NCI-H2081 (cell line): ENCODE measurements around the gene DNM1L.
A peak's percentile ranks its signal among the peaks of the same experiment; 100 is the strongest.
"Not testable (repeated sequence)": the region's sequence is repeated elsewhere in the genome, so short reads cannot be mapped to it uniquely, and the experiment has no call there.

ENCODE experiments used
- DNase-seq, 2 experiments: peaks; one replicate each; lab custom pipeline; 2025; lab: John Stamatoyannopoulos, UW

DNM1L gene

DNA sequence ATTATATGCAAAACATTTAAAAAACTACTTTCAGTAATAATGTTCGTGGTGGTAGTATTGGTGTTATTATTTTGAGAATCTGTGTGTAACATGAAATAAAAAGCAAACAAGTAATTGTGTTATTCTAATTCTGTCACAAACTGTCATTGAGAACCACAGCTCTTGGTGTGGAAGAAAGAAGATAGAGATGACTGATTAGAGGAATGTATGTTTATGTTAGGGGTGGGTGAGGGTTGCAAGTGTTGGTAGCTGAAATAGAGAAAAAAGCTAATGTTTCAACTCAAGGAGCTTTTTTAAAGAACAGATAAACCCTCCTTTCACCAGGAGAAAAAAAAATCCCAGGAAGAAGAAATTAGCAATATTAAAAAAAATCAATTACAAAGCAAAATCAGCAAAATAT lies 18.3 kb downstream of the DNM1L start:
- DNase-seq = no peak

DNA sequence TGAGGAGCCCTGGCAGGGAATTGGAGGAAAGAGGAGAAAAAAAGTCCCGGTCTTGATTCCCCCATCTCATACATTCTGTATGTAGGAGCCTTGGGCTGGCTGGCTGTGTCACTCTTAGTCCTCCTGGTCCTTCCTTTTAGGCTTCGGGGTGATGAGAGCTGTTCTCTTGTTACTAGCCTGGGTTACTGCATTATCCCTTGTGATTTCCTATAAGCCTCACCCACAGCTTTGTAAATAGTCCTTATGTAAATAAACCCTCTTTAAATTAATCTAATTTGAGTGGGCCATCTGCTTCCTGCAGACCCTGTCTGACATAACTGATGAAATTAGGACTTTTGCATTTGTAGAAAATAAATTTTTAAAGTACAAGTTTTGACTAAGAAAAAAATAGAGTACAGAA lies 19.2 kb downstream of the DNM1L start:
- peak; percentile 40 to 78 for DNase-seq

DNA sequence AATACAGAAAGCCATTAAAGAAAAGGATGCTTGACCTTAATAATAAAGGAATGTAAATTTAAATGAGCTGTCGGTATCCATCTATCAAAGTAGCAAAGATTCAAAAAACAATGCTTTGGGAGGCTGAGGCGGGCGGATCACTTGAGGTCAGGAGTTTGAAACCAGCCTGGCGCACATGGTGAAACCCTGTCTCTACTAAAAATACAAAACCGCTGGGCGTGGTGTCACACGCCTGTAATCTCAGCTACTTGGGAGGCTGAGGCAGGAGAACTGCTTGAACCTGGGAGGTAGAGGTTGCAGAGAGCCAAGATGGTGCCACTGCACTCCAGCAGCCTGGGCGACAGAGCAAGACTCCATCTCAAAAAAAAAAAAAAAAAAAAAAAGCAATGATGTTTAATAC lies 20.3 kb downstream of the DNM1L start:
- not testable (repeated sequence) for DNase-seq

DNA sequence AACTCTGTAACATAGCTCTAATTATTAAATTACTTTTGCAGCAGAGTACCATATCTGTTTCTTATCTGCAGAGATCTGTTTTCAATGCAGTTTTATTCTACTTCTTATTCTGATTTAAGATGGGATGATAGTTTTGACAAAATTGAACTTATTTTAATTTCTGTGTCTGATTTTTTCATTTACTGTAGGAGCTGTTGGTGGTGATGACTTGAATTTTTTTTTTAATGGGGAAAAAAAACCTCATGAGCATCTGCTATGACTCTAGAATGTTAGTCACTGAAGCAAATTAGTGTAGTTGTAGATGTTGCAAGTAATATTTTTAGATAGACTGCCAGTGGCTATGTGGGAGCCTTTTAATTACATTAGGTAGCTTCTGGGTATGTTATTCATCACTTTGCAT lies 23.4 kb downstream of the DNM1L start:
- DNase-seq = no peak

DNA sequence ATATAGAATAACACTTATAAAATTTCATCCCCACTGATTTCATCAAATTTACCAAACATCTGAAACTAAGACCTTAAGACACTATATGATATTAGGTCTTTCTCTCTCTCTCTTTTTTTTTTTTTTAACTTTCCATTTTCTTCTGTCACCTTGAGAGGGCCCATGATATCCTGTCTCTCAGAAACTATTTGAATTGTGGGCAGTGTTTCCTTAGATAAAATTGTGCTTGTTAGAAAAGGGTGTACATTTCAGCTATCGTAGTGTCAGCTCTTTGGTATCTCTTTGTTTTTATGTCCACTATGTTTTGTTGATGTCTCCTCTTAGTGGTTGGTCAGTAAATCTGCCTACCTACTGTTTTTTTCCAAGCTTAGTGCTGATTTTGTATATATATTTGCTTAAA lies 23.8 kb downstream of the DNM1L start:
- no peak for DNase-seq

DNA sequence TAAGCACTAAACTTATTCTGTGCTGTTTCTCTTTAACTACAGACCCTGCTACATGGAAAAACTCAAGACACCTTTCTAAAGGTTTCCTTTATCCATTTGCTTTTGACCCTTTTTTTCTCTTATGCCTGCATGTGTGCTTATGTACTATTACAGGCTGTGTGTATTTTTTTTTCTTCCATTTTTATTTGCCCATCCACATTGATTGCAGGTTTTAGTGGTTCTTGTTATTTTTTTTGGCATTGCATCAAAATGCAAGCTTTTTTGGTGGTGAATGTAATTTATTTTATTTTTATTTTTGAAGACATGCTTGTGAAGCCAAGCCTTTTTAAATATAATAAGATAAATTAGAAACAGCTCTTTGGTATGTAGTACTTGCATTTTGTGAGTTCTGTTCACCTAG lies 26.7 kb downstream of the DNM1L start:
- DNase-seq = peak in 1 of 2 experiments; percentile 16

DNA sequence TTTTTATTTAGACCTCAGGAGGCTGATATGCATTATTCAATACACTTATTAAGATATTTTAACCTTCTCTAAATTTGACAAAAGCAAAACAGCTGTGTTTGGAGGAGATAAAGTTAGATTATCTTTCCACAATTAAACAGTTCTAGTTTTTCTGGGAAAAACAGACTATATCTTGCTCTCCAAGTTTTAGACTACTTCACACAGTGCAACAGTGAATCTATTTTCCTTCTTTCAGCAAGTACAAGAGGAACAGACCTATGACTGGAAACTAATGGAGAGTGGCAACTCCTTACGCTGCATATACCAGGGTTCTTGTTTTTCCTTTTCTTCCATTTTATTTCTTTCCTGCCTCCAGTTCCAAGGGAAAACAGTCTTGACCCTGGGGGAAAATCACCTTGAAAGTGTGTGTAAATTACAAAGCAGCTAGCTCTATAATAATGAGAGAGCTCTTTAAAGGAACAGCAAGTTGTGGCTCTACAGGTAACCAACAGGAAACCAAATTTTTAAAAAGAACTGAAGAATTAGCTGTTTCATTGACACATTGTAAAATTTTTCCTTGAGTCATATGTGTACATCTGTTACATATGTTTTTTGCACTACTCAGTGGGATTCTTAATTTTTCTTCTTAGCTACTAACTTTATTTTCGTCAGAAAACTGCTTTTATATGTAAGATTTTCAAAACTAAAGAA lies 27.4 kb downstream of the DNM1L start:
- no peak for DNase-seq

DNA sequence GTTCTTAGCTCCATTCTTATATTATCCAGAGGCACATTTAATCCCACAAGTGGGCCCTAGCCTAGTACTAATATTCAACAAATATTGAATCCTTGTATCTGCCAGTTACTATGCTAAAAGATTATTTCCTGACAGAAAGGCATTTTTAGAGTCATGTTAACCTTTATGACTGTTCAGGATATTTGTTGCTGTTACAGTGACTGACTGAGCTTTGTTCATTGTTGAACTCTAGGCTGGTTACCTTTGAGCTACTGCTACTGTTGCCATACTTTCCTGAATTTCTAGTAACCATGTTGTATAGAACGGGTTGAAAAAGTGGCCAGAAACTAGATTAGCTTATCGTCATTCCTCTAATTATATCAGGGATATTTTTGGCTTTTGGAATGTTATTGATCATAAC lies 29.8 kb downstream of the DNM1L start:
- no peak for DNase-seq

DNA sequence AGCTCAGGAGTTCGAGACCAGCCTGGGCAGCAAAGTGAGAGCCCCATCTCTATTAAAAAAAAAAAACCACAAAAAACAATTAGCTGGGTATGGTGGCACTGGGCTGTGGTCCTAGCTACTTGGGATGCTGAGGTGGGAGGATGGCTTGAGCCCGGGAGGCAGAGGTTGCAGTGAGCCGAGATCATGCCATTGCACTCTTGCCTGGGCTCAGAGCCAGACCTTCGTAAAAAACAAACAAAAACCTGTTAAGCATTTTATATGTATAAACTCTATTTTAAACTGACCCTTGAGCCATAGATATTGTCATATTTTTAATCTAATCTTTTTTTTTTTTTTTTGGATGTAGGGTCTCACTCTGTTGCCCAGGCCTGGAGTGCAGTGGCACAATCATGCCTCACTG lies 35.7 kb downstream of the DNM1L start:
- DNase-seq = no peak

DNA sequence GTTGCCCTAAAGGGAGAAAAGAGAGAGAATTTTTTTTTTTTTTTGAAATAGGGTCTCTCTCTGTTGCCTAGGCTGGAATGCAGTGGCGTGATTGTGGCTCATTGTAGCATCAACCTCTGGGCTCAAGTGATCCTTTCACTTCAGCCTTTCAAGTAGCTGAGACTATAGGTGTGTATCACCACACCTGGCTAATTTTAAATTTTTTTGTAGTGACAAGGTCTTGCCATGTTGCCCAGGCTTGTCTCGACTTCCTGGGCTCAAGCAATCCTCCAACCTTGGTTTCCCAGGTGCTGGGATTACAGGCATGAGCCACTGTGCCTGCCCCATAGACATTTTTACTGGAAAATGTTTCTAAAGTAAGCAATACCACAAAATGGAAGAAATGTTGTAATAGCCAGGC lies 39.8 kb downstream of the DNM1L start:
- DNase-seq = no peak

DNA sequence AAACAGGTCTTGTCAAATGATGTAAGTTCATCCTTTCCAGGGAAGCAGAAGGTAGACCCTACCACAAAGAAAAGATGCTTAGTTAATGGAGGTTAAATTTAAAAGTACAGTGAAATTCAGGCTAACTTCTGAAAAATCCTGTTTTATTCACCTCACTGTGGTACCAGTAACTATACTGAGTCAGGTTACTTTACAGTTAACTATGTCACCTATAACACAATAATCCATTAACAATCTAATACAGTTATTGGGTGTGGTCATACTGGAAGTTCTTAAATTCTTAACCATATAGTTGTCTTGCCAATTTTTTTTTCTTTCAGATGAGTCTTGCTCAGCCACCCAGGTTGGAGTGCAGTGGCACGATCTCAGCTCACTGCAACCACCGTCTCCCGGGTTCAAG lies 46.2 kb downstream of the DNM1L start:
- DNase-seq = not testable (repeated sequence)

DNA sequence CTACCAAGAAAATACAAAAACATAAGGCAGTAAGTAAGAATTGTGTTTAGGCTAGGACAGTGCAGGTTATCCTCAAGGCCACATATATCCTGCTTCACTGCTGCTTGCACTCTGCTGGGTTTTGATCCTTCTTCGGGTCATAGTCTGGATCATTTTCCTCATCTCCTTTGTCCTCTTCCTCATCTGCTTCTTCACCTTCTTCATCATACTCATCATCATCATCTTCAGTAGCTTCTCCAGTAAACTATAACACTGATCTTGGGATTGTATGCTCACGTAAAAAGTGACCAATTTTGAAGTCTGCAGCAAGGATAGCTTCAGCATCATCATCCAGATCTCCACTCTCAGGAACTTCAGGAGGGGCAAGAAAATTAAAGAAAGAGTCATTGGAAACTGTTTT lies 47.2 kb downstream of the DNM1L start:
- no peak for DNase-seq

DNA sequence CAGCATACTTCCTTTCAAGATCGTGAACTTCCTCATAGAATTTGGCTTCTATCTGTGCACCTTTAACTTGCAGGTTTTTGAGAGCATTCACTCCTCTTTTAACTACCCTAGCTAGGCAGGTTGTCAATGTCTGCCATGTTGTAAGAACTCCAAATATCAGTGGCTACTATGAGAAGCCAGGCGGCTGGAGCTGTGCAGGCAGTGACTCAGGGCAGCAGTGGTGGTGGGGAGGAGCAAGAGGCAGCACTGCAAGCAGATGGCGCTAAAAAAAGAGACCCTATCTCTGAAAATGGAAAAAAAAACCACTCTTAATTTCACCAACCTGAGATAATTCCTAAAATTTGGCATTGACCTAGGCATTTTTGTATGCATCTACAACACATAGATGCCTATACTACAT lies 48.1 kb downstream of the DNM1L start:
- no peak for DNase-seq

DNA sequence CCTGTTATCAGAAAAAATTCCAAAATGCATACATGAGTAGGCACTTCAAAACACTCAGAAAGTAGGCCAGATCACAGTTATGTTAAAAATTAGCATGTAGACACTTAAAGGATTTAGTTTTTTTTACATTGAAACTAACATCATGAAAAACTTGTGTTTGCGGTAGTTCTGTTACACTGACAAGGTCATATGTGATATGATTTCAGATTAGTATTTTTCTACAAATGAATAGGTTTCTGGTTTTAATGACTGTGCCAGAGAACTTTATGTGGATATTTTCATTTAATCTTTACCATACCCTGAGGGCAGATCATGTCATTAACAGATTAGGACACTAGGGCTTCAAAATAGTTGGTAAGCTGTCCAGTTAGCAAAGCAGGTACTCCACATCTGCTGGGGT lies 55.9 kb downstream of the DNM1L start:
- DNase-seq = no peak

DNA sequence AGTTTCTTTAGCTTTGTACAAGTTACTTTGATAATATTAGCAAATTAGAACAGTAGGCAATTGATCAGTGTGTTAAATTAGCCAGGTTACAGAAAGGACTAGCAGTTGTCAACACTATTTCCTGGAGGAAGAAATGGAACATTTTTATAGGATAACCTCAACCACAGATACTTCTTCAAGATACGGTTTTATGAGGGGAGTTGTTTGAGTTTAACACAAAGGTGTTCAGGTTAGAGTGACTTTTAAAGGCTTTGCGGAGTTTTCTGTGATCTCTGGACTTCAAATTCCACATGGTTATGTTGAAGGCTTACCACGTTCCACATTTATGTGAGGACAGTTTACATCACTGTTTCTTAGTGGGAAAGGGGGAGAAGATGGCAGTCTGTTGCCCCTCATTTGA lies 57.3 kb downstream of the DNM1L start:
- no peak for DNase-seq

DNA sequence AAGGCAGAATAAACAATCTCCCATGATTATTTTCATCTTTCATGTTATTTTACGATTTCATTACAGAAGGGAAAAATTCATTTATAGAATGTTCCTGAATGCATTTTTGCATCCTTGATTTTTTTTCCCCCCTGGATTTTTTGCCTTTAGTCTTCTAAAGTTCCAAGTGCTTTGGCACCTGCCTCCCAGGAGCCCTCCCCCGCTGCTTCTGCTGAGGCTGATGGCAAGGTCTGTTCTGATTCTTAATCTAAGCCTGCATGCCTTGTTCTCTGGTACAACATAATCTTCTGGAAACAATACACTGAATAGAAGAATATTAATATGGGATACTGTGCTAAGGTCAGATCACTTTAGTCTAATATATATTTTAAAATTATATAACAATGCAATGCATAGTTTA lies 58.6 kb downstream of the DNM1L start:
- no peak for DNase-seq

DNA sequence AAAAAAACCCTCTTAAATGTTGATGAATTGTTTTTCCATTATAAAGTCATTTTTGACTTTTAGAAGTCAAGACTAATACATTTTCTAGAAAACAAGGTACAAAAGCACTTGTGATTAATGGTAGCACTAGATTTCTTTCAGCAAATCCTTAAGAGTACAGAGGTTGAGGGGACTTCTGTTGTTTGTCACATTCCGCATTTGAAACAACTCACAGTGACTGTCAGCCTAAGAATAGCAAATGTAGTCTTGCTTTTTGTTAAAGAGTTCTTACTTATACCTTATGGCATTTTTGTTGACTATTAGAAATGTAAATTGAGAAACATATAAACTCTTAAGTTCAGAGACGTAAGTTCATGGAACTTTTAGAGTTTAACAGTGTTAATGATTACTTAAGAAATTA lies 60.2 kb downstream of the DNM1L start:
- DNase-seq = no peak

DNA sequence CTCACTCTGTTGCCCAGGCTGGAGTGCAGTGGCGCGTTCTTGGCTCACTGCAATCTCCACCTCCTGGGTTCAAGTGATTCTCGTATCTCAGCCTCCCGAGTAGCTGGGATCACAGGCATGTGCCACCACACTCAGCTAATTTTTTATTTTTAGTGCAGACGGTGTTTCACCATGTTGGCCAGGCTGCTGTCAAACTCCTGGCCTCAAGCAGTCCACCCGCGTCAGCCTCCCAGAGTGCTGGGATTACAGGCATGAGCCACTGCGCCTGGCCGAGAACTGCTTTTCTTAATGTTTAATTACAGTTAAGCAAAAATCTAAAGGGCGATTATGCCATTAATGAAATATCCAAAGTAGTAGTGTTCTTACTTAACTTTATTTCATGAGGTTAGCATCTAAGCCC lies 63.0 kb downstream of the DNM1L start:
- DNase-seq = no peak

DNA sequence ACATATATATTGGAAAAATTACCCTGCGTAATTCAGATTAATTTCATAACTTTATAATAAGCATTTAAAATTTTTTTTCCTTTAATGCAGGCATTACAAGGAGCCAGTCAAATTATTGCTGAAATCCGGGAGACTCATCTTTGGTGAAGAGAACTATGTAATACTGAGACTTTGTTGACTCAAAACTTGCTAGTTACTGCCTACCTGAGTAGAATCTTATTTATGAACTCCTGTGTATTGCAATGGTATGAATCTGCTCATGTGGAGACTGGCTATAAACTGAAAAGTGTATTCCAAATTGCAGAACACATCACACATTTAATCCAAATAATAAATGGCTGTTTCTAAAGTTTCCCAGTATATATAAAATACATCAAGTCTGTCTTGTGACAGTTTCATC lies 64.2 kb downstream of the DNM1L start:
- DNase-seq = no peak

DNA sequence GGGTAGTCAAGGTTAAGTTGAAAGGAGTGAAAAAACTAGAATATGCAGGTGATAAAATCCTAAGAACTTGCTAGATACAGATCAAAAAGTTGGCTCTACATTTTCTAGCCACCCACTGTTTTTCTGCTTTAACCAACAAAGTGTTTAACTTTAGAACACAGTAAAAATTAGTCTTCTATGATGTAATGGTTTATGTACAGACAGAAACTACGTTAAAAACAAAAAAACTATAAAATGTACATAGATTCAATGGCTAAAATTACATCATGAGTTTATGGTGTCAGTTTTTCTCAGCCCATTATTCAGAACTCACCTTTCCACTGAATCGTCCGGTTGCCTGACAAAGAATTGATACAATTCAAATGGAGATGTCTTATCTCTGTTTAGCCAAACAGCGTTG lies 74.5 kb downstream of the DNM1L start:
- DNase-seq = no peak

DNA sequence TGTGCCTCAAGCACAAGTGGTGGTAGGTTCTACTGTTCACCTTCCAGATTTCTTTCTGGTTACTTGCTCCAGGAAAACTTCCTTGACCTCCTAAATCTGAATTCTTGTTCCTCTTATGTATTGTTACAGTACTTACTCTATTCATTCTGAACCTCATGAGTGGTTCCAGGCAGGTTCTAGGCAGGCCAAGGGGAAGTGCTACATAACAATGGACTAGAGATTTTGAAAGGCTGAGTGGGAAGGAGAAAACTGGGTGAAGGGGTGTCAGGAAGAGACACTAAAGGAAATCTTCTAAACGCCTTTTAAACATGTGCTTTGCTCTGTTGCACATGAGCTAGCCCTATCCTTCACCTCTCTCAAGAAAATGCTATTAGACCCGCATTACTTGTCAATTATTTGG lies 75.0 kb downstream of the DNM1L start:
- no peak for DNase-seq

DNA sequence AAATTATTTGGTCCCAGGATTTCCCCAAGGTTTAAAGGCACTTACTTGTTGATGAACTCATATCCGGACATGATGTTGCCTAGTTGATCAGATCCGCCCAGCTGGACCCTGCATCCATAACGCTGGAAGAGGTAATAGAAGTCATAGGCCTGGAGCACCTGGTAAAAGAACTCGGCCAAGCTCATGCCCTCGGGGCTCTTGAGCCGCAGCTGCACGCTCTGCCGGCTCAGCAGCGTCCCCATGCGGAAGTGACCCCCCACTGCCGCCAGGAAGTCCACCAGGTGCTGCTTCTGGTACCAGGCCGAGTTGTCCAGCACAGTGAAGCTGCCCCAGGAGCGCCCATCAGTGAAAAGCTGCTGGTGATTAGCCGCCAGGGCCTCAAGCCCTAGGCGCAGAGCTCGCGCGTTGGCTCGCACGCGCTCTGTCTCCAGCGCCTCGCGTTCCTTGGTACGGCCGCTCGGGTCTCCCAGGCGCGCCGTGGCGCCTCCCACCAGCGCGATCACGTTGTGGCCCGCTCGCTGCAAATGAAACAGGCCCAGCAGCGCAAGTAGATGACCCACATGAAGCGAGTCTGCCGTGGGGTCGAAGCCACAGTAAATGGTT lies 76.1 kb downstream of the DNM1L start:
- peak; percentile 90 for DNase-seq

DNA sequence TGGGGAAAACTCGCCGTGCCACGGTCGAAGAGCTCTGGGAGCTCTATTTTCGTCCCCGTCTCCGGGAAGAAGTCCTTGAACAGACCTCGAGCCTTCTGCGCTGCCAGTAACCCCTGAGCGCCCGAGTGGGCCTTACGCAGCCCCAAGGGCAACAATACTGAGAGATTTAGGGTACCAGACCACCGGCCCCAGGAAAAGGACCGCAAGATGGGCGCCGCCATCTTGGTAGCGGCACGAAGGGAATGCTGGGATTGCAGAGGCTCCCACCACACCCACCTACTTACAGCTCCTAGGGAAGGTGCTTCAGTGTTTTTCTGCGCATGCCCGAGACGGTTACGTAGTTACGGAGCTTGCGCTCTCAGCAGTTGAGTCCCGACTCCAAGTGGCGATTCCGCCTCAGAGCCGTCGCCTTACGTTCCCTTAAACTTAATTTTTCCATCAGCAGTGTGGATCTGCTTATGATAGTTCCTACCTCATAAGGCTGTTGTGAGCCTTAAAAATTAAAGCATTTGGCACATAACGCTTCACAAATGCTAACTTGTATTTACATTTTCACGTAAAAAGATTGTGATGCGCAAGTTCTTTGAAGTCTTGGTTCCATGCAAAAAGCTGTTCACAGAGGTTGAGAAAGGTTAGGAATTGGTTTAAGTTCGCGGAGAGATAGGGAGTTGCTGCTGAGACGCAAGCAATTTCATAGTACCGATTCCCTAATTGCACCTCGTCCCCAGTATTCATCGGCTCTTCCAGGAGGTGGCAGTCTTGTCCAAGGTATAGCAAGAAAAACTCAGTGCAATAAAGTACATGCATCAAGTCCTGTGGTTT lies 76.8 kb downstream of the DNM1L start, which contains the start of gene YARS2:
YARS2 (minus strand) TSS at position 244 of the 822 bp plus-strand sequence; CDS start at position 221, 23 bp downstream.
- peak; percentile 97 to 98 for DNase-seq
